Activated CD4-positive, alpha-beta T cell treated with anti-CD3 and anti-CD28 coated beads, Interleukin-2, amount 50 U/mL, for 48 hours (primary cell): ENCODE measurements around the gene VIM.

ENCODE experiments used
- DNase-seq, 2 experiments: peaks; one replicate each; pipeline ENCODE4 v3.0.0-alpha.2; 2020

The VIM gene

GRCh38 chr10:17210361-17210760 lies 17.7 kb upstream of the VIM start:
- DNase-seq, result no peak

- no peak for DNase-seq
Measured at GRCh38 chr10:17212802-17213221, 15.2 kb upstream of the VIM start.

GRCh38 chr10:17213646-17214349 lies 14.2 kb upstream of the VIM start:
- no peak for DNase-seq

GRCh38 chr10:17214526-17214925 lies 13.5 kb upstream of the VIM start:
- no peak for DNase-seq

- no peak for DNase-seq
Measured at GRCh38 chr10:17214971-17215781, 12.9 kb upstream of the VIM start.

GRCh38 chr10:17215782-17216122 lies 12.3 kb upstream of the VIM start:
- no peak for DNase-seq

GRCh38 chr10:17216217-17216900 lies 11.7 kb upstream of the VIM start:
- no peak for DNase-seq

GRCh38 chr10:17216901-17217395 lies 11.1 kb upstream of the VIM start:
- no peak for DNase-seq

GRCh38 chr10:17217631-17218232 lies 10.3 kb upstream of the VIM start:
- no peak for DNase-seq

- DNase-seq, result no peak
Measured at GRCh38 chr10:17219024-17219423, 9.0 kb upstream of the VIM start.

GRCh38 chr10:17220652-17221100 lies 7.4 kb upstream of the VIM start:
- no peak for DNase-seq

GRCh38 chr10:17222329-17222728 lies 5.7 kb upstream of the VIM start:
- no peak for DNase-seq

- DNase-seq, result no peak
Measured at GRCh38 chr10:17225808-17226207, 2.2 kb upstream of the VIM start.

GRCh38 chr10:17226891-17227303 lies 1.1 kb upstream of the VIM start:
- DNase-seq, result no peak

- no peak for DNase-seq
Measured at GRCh38 chr10:17227367-17228090, 512 bp upstream of the VIM start.

GRCh38 chr10:17229016-17229716 lies 1.1 kb downstream of the VIM start:
- peak; percentile 59 to 66 for DNase-seq

- no peak for DNase-seq
Measured at GRCh38 chr10:17229717-17229966, 1.6 kb downstream of the VIM start.

GRCh38 chr10:17229967-17230682 lies 2.1 kb downstream of the VIM start:
- peak; percentile 89 to 93 for DNase-seq

GRCh38 chr10:17231788-17232187 lies 3.7 kb downstream of the VIM start:
- no peak for DNase-seq

GRCh38 chr10:17232276-17232960 lies 4.4 kb downstream of the VIM start:
- no peak for DNase-seq
